PC-3 (cell line): ENCODE data around the gene TRMT2A.

Source experiments
- CTCF ChIP-seq: fragments of 300-600 bp; sonication (generic); conservative IDR thresholded peaks from 2 replicates; pipeline ENCODE4 v1.5.1; 2017; ENCODE audit warnings: antibody characterized with exemption, low read depth, mild to moderate bottlenecking, low read length
- EZH2 ChIP-seq: fragments of 300-600 bp; sonication (generic); IDR thresholded peaks from one replicate; pipeline ENCODE4 v1.6.1; 2017; ENCODE audit warnings: antibody characterized with exemption, mild to moderate bottlenecking, low read length; ENCODE audit not compliant: unreplicated experiment
- EZH2phosphoT487 ChIP-seq: fragments of 300-600 bp; sonication (generic); IDR thresholded peaks from 2 replicates; pipeline ENCODE4 v1.6.1; 2018; ENCODE audit warnings: mild to moderate bottlenecking, antibody characterized with exemption, low read length, borderline replicate concordance

- TF ChIP-seq EZH2 (no peak), CTCF (no peak), EZH2phosphoT487 (no peak)
These were observed 20.2 kb downstream of the TRMT2A start for GRCh38 chr22:20096574-20097420.
